ELF-1 (cell line): ENCODE results near the gene CNOT8.
"Not testable (repeated sequence)": the region's sequence is repeated elsewhere in the genome, so short reads cannot be mapped to it uniquely, and the experiment has no call there.

ENCODE experiments used
- DNase-seq: peaks from one replicate; pipeline ENCODE4 v3.0.0-alpha.2; 2016; ENCODE audit warnings: low read depth, low spot score

CNOT8 gene

DNA sequence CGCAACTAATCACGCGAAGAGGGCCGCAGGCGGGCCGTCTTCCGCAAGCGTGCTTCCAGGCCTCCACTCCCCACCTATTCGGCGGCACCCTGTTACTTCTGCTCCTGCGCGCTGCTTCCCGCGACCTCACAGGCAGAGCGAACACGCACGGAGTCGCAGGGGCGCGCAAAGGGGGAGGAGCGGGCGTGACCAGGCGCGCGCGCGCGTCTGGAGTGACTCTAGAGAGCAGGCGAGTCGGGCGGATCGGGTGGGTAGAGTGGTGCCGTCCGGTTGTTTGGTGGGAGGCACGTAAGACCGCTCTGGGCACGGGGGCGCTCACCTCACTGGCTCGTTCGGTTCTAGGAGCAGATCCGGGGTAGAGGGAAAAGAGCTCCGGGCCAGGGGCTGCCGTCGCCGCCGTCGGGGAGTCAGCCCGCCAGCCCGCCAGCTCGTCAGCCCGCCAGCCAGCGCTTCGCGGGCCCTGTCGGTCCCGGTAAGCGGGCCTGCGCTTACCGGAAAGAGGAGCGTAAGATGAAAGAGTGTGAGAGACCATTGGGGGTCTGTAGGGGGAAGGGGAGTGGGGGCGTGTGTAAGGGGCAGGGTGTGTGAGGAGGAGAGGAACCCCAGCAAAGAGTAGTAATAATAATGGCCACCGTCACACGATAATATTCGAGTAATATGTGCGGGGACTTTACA lies at the start of gene CNOT8:
CNOT8 (plus strand) TSS at position 331 of the 675 bp plus-strand sequence. CDS start 4,652 bp downstream, outside the sequence.
- peak; percentile 98 for DNase-seq

- no peak for DNase-seq
These were observed 47.2 kb upstream of the CNOT8 start for GRCh38 chr5:154811239-154811638.

- DNase-seq: peak; percentile 51
These were observed 46.6 kb upstream of the CNOT8 start for GRCh38 chr5:154811653-154812465.

DNA sequence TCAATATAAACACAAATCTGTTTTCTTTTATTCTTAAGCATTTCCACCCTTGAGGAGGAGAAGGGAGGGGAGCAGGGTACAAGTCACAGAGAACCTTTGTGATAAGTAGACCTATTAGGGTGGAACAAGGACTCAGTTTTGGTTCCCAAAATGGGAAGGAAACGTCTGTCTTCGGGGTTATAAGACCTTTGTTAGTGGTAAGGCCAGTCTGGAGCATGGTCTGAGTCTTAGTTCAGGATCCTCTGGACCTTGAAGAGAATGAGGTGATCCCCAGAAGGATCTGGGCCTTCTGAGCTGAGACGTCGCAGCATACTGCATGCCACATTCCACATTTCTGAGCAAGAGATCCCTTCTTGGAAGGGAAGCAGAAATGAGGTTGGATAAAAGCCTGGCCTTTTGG lies 45.3 kb upstream of the CNOT8 start:
- DNase-seq: no peak

DNA sequence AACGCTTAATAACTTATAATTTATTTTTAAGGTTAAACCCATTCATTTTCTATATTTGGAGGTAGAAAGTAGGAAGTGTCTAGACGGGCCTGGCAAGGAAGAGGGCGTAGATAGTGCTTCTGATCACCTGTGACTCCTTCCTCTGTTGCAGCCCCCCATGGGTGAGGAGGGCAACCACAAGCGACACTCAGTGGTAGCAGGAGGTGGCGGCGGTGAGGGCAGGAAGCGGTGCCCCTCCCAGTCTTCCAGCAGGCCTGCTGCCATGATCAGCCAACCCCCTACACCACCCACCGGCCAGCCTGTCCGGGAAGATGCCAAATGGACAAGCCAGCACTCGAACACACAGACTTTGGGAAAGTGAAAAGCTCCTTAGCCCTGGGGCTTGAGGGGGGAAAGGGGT lies 44.7 kb upstream of the CNOT8 start:
- DNase-seq: no peak

GRCh38 chr5:154815025-154815424 lies 43.4 kb upstream of the CNOT8 start:
- no peak for DNase-seq

- DNase-seq: no peak
These were observed 42.7 kb upstream of the CNOT8 start for GRCh38 chr5:154815684-154816247.

- no peak for DNase-seq
These were observed 41.4 kb upstream of the CNOT8 start for GRCh38 chr5:154816891-154817492.

DNA sequence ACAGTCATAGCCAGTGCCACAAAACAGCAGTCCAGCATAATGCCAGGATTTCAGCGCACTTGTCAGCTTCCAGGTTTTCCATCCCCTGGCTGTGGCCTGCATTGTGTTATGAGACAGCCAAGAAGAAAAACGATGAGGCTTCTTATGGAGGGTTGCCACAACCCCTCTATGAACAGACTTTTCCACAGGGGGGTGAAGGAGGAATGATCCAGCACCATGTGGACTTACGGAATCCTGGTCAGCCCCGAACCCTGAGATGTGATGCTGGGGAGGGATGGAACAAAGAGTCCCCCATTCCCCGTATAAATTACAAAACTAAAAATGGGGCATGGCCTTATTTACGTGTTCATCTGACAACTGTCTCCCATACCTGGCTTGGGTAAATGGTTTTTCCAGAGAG lies 40.6 kb upstream of the CNOT8 start:
- no peak for DNase-seq

GRCh38 chr5:154818471-154819116 lies 39.8 kb upstream of the CNOT8 start:
- no peak for DNase-seq

DNA sequence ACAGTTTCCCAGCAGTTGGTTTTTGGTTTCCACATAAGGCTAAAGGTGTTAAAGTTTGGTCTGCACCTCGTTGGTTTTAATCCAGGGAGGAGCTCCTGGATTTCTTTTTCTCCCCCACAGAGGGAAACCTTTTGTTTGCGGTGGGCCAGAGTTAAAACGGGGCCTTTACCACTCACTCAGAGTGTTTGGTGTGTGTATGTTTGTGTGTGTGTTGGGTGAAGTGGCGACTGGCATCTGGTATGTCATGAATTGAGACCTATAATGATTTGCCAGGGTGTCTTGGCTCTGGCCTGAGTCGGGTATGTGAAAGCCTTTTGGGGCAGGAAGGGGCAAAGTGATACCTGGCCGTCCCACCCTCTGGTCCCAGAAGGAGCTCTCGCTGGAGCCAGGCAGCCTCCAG lies 38.9 kb upstream of the CNOT8 start:
- no peak for DNase-seq

DNA sequence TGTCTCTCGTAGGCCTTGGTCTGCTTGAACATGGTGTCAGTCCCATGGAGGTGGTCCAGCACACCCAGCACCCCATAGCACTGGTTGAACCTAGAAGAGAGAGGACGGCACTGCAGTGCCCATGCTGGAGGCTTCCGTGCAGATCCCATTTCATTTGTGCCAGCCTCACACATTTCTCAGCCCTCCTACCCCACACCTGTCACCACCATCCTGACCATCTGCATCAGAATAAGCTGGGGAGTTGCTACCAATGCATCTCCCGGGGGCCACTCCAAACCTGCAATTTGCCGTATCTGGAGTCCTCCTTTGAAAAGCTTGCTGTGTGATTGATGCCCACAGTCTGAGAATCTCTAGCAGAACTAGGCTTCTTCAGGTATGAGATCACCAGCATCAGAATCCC lies 38.0 kb upstream of the CNOT8 start:
- no peak for DNase-seq

GRCh38 chr5:154822896-154823295 lies 35.5 kb upstream of the CNOT8 start:
- DNase-seq: not testable (repeated sequence)

- DNase-seq: no peak
These were observed 34.8 kb upstream of the CNOT8 start for GRCh38 chr5:154823605-154824004.

DNA sequence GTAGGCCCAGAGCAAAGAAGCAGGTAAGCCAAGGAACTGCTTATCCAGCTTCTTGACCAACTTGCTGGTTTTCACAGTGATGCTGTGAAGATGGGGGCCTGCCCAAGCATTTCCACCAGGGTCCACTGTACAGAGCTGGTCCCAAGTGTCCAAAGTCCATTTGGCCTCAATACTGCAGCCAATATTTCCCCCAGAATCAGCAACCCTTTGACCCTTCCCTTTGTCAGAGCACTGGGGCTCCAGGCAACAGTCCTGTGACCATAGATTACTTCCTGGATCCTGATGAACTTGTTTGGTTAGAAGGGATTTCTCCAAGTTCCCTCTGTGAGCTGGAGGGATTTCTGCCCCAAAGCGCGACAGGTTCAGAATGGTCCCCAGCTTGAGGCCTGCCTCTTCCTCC lies 34.4 kb upstream of the CNOT8 start:
- DNase-seq: no peak

DNA sequence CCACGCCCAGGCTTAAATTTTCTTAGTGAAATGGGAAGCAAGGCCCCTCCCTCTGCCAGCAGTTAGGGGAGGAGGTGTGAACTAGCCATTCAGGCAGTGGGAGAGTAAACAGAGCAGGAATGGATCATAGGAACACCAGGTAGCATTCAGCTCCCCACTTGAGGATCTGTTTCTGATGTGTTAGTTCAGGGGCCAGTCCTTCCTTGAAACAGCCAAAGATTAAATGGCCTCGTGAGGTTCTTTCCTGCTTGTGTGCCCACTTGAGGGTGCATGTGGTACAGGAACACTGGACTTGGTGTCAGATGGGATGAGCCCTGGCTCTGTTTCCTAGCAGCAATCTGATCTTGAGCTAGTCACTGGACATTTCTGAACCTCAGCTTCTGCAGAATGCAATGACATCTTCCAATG lies 29.2 kb upstream of the CNOT8 start:
- peak; percentile 37 for DNase-seq

DNA sequence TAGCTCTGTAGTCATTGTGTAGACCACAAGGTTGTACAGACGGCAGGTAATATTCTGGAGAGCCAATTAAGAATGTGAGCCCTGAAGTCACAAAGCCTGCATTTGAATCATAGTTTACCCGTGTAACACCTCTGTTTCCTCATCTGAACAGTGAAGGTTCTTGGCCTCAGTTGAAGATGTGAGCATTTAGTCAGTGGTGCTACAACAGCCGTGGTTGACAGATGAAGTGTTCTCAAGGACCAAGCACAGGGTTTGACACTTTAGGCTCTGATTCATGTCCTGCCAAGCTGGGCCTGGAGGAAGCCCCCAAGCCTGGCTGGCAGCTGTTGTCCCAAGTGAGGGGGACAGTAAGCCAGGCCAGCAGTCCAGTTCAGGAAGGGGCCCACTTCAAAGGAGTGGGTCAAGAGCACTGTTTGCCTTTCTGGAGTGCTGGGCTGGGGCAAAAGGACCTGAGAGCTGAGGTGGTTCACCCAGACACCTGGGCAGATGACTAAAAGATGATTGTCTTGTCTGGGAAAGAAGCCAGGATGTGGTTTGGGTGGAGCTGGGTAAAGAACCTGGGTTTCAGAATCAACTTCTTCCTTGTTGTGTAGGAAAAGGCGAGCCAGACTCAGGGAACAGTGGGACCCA lies 28.7 kb upstream of the CNOT8 start:
- DNase-seq: no peak

DNA sequence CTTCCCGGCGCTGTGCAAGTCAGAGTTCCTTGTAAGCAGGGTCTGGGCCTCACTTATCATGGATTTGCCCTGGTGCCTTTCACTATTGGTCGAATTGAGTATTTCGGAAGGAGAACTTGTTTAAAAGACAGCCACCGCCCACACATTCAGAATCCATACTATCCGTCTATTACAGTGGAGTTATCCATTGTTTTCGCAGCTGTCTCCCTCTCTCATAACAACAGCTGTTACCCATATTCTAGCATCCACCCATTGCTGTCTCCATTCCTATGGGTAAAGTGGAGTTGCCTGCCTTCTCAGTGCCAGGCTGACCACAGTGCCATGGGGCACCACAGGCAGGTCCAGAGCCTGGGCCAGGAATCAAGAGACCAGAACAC lies 28.2 kb upstream of the CNOT8 start:
- no peak for DNase-seq

GRCh38 chr5:154830596-154830995 lies 27.8 kb upstream of the CNOT8 start:
- no peak for DNase-seq

DNA sequence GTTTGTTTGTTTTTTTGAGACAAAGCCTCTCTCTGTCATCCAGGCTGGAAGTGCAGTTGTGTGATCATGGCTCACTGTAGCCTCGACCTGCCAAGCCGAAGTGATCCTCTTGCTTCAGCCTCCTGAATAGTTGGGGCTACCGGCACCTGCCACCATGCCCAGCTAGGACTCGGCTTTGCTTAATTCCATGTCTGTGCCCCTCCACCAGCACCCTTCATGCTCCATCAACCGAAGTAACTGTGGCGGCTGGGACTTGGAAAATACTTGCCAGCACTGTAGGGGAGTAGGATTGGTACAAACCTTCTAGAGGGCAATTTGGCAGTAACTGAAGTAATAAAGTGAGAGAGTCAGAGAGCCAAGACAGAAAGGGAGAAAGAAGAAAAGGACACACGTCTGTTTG lies 27.0 kb upstream of the CNOT8 start:
- DNase-seq: no peak

DNA sequence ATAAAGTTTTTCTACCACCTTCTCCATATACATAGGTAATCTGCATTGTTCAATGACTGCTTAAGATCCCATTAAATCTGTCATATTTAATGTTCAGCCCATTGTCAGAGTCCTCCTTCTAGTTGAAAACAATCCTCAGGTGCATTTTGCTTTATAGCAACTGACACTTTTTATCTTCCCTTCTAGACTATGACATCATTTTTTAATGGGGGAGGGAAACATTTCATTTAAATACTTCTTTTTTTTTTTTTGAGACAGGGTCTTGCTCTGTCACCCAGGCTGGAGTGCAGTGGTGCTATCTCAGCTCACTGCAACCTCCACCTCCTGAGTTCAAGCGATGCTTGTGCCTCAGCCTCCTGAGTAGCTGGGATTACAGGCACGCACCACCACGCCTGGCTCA lies 25.6 kb upstream of the CNOT8 start:
- not testable (repeated sequence) for DNase-seq
